HepG2 (cell line): ENCODE results near the gene FAM20A. TPM values are rescaled to one million over a fixed set of nuclear protein-coding genes. Genes with fewer than 3 reads are reported as not detected.
A peak's percentile ranks its signal among the peaks of the same experiment; 100 is the strongest.

ENCODE experiments used
- AGO2 ChIP-seq: fragments of 200-400 bp; formaldehyde crosslinking; optimal IDR thresholded peaks from 2 replicates; pipeline ENCODE3; 2017; ENCODE audit warnings: mild to moderate bottlenecking, low read depth, low read length, moderate library complexity
- CHCHD3 ChIP-seq: sonication (generic); formaldehyde crosslinking; IDR thresholded peaks from 2 replicates; pipeline ENCODE4 v1.8.0; 2022; ENCODE audit warnings: mild to moderate bottlenecking, missing genetic modification reagents, moderate library complexity
- MATR3 ChIP-seq: sonication (generic); formaldehyde crosslinking; IDR thresholded peaks from 2 replicates; pipeline ENCODE4 v1.4.0; 2020; ENCODE audit warnings: missing genetic modification reagents
- NCOA5 ChIP-seq: sonication (generic); formaldehyde crosslinking; IDR thresholded peaks from 2 replicates; pipeline ENCODE4 v1.4.0; 2020; ENCODE audit warnings: missing genetic modification reagents
- RFX3 ChIP-seq: IDR thresholded peaks from 2 replicates; pipeline ENCODE4 v1.6.1; 2016; ENCODE audit warnings: missing biosample characterization, missing genetic modification reagents
- SIX4 ChIP-seq: sonication (generic); formaldehyde crosslinking; IDR thresholded peaks from 2 replicates; pipeline ENCODE4 v1.4.0; 2020; ENCODE audit warnings: missing genetic modification reagents
- ZNF547 ChIP-seq: sonication (generic); formaldehyde crosslinking; IDR thresholded peaks from 2 replicates; pipeline ENCODE4 v1.5.1; 2020; ENCODE audit warnings: mild to moderate bottlenecking, missing genetic modification reagents
- ZSCAN20 ChIP-seq: sonication (generic); formaldehyde crosslinking; IDR thresholded peaks from 2 replicates; pipeline ENCODE4 v1.4.0; 2020; ENCODE audit warnings: missing genetic modification reagents, mild to moderate bottlenecking, borderline replicate concordance
- polyA plus RNA-seq, 8 experiments: library from polyadenylated mRNA; depleted of rRNA in 3 of 8; stranded (reverse) in 7 of 8; unstranded in 1 of 8; fragments of >200 nt; fragmentation: Illumina TruSeq in 4 of 8; extraction: Trizol in 4 of 8; gene quantifications; 2 replicates each; pipeline versions ENCODE4 v1.2.1 to v1.2.3, GENCODE V29; 2011 to 2016; ENCODE audit warnings: low read depth in 4 of 8, missing spikeins in 1 of 8, mixed read lengths in 1 of 8; ENCODE audit not compliant: insufficient read depth in 1 of 8
- total RNA-seq, 5 experiments: library from RNA; depleted of rRNA; stranded (reverse); fragments of >200 nt; fragmentation: Illumina TruSeq; extraction: Trizol; gene quantifications; 2 replicates each; pipeline ENCODE4 v1.2.3, GENCODE V29; 2016; ENCODE audit warnings: low read depth in 1 of 5
- TF ChIP-seq, protein P1 (sequence below): sonication (generic); formaldehyde crosslinking; IDR thresholded peaks from 2 replicates; pipeline ENCODE4 v1.4.0; 2020; ENCODE audit warnings: missing genetic modification reagents
- TF ChIP-seq, protein P2 (sequence below): sonication (generic); formaldehyde crosslinking; IDR thresholded peaks from 2 replicates; pipeline ENCODE4 v1.4.0; 2020; ENCODE audit warnings: mild to moderate bottlenecking, missing genetic modification reagents
- TF ChIP-seq, protein P3 (sequence below): sonication (generic); formaldehyde crosslinking; IDR thresholded peaks from 2 replicates; pipeline ENCODE4 v1.4.0; 2020; ENCODE audit warnings: low read depth, mild to moderate bottlenecking, missing genetic modification reagents
- TF ChIP-seq, protein P4 (sequence below), 2 experiments: sonication (generic) in 1 of 2; formaldehyde crosslinking in 1 of 2; IDR thresholded peaks; 2 replicates each; pipeline versions ENCODE4 v1.6.1 to v1.9.0; 2014 to 2022; ENCODE audit warnings: antibody characterized with exemption in 1 of 2, borderline replicate concordance in 1 of 2, inconsistent platforms in 1 of 2, low read depth in 1 of 2, missing genetic modification reagents in 1 of 2
- TF ChIP-seq, protein P5 (sequence below): sonication (generic); formaldehyde crosslinking; IDR thresholded peaks from 2 replicates; pipeline ENCODE4 v1.5.1; 2020; ENCODE audit warnings: missing genetic modification reagents, mild to moderate bottlenecking, borderline replicate concordance

The FAM20A gene
- total and polyA plus RNA-seq, 2 of the 13 experiments (the other 11 are each of a cell fraction or from before 2014, with no cell fraction given), result 9.3 to 20.7 TPM

DNA sequence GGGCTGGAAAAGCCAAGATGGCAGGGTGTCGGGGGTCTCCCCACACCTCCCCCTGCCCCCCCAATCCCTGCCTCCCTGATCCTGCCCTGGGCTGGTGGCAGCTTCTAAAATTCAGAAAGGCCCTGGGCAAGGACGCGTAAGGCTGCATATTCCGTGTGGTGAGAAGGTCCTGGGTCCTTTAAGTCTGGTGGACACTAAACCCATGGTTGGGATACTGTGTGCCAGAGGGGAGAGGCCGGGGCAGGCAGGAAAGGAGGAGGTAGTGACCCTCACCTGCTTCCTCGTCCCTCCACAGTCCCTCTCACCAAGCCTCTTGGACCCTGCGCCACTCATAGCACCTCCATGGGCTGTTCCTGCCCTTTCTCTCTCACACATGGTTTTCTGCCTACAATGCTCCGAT is 60.2 kb downstream of the FAM20A start (continued):
- TF ChIP-seq NCOA5 (CRISPR knock-in tag) (0 out of 2 replicates have a peak, but pooled peaks have one; percentile 71), CHCHD3 (no peak), ZSCAN20 (CRISPR knock-in tag) (no peak), MATR3 (CRISPR knock-in tag) (no peak), ZNF547 (CRISPR knock-in tag) (no peak), AGO2 (peak; percentile 53), RFX3 (CRISPR knock-in tag) (no peak), SIX4 (CRISPR knock-in tag) (no peak)
- TF ChIP-seq, protein P1, sequence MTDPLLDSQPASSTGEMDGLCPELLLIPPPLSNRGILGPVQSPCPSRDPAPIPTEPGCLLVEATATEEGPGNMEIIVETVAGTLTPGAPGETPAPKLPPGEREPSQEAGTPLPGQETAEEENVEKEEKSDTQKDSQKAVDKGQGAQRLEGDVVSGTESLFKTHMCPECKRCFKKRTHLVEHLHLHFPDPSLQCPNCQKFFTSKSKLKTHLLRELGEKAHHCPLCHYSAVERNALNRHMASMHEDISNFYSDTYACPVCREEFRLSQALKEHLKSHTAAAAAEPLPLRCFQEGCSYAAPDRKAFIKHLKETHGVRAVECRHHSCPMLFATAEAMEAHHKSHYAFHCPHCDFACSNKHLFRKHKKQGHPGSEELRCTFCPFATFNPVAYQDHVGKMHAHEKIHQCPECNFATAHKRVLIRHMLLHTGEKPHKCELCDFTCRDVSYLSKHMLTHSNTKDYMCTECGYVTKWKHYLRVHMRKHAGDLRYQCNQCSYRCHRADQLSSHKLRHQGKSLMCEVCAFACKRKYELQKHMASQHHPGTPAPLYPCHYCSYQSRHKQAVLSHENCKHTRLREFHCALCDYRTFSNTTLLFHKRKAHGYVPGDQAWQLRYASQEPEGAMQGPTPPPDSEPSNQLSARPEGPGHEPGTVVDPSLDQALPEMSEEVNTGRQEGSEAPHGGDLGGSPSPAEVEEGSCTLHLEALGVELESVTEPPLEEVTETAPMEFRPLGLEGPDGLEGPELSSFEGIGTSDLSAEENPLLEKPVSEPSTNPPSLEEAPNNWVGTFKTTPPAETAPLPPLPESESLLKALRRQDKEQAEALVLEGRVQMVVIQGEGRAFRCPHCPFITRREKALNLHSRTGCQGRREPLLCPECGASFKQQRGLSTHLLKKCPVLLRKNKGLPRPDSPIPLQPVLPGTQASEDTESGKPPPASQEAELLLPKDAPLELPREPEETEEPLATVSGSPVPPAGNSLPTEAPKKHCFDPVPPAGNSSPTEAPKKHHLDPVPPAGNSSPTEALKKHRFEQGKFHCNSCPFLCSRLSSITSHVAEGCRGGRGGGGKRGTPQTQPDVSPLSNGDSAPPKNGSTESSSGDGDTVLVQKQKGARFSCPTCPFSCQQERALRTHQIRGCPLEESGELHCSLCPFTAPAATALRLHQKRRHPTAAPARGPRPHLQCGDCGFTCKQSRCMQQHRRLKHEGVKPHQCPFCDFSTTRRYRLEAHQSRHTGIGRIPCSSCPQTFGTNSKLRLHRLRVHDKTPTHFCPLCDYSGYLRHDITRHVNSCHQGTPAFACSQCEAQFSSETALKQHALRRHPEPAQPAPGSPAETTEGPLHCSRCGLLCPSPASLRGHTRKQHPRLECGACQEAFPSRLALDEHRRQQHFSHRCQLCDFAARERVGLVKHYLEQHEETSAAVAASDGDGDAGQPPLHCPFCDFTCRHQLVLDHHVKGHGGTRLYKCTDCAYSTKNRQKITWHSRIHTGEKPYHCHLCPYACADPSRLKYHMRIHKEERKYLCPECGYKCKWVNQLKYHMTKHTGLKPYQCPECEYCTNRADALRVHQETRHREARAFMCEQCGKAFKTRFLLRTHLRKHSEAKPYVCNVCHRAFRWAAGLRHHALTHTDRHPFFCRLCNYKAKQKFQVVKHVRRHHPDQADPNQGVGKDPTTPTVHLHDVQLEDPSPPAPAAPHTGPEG (CRISPR knock-in tag), result no peak
- TF ChIP-seq, protein P2, sequence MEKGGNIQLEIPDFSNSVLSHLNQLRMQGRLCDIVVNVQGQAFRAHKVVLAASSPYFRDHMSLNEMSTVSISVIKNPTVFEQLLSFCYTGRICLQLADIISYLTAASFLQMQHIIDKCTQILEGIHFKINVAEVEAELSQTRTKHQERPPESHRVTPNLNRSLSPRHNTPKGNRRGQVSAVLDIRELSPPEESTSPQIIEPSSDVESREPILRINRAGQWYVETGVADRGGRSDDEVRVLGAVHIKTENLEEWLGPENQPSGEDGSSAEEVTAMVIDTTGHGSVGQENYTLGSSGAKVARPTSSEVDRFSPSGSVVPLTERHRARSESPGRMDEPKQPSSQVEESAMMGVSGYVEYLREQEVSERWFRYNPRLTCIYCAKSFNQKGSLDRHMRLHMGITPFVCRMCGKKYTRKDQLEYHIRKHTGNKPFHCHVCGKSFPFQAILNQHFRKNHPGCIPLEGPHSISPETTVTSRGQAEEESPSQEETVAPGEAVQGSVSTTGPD (CRISPR knock-in tag), result no peak
- TF ChIP-seq, protein P3, sequence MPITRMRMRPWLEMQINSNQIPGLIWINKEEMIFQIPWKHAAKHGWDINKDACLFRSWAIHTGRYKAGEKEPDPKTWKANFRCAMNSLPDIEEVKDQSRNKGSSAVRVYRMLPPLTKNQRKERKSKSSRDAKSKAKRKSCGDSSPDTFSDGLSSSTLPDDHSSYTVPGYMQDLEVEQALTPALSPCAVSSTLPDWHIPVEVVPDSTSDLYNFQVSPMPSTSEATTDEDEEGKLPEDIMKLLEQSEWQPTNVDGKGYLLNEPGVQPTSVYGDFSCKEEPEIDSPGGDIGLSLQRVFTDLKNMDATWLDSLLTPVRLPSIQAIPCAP (CRISPR knock-in tag), result no peak
- TF ChIP-seq, protein P4, sequence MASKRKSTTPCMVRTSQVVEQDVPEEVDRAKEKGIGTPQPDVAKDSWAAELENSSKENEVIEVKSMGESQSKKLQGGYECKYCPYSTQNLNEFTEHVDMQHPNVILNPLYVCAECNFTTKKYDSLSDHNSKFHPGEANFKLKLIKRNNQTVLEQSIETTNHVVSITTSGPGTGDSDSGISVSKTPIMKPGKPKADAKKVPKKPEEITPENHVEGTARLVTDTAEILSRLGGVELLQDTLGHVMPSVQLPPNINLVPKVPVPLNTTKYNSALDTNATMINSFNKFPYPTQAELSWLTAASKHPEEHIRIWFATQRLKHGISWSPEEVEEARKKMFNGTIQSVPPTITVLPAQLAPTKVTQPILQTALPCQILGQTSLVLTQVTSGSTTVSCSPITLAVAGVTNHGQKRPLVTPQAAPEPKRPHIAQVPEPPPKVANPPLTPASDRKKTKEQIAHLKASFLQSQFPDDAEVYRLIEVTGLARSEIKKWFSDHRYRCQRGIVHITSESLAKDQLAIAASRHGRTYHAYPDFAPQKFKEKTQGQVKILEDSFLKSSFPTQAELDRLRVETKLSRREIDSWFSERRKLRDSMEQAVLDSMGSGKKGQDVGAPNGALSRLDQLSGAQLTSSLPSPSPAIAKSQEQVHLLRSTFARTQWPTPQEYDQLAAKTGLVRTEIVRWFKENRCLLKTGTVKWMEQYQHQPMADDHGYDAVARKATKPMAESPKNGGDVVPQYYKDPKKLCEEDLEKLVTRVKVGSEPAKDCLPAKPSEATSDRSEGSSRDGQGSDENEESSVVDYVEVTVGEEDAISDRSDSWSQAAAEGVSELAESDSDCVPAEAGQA (IDR thresholded peaks at IDR 0.05; ENCODE audit: low read depth), result no peak
- TF ChIP-seq, protein P4 (CRISPR knock-in tag; IDR thresholded peaks at IDR 0.05; ENCODE audit: borderline replicate concordance), result no peak
- TF ChIP-seq, protein P5, sequence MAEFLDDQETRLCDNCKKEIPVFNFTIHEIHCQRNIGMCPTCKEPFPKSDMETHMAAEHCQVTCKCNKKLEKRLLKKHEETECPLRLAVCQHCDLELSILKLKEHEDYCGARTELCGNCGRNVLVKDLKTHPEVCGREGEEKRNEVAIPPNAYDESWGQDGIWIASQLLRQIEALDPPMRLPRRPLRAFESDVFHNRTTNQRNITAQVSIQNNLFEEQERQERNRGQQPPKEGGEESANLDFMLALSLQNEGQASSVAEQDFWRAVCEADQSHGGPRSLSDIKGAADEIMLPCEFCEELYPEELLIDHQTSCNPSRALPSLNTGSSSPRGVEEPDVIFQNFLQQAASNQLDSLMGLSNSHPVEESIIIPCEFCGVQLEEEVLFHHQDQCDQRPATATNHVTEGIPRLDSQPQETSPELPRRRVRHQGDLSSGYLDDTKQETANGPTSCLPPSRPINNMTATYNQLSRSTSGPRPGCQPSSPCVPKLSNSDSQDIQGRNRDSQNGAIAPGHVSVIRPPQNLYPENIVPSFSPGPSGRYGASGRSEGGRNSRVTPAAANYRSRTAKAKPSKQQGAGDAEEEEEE (CRISPR knock-in tag), result no peak
